Putamen (tissue), 1 donor: ENCODE results near the gene SLC26A4.

Experiments used
- DNase-seq: peaks from one replicate; pipeline ENCODE4 v3.0.0-alpha.2; 2016; ENCODE audit warnings: low spot score

Gene SLC26A4

DNA sequence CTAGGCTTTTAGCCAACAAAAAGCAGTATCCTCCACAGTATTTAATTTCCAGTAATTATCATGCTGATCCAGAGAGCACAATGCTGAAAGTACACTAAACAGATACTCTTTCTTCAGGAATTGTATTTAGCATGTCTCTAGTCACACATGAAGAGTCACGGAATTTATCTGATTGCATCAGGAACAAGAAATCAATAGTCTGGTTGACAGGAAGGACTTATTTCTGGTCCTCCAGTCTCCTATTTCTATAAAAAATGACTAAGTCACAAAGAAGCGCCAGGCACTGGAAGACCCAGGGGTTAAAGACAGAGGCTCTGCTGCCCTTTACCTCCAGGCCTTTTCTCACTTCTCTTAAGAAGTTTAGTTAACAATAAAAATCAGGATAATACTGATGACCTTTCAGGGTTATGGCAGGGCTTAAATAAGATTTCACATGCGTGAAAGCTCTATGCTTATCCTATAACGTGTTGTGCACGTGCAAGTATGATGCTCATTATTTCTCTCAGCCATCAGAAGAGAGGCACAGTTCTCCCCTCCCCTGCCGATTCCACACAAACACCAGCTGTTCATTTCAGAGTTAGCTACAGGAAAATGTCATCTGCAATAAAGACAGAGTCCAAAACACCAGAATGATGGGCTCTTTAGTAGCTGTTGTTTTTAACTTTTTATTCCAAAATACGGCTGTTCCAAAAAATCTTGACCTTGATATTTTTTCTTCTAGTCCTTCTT is 36.9 kb downstream of the SLC26A4 start:
- no peak for DNase-seq

DNA sequence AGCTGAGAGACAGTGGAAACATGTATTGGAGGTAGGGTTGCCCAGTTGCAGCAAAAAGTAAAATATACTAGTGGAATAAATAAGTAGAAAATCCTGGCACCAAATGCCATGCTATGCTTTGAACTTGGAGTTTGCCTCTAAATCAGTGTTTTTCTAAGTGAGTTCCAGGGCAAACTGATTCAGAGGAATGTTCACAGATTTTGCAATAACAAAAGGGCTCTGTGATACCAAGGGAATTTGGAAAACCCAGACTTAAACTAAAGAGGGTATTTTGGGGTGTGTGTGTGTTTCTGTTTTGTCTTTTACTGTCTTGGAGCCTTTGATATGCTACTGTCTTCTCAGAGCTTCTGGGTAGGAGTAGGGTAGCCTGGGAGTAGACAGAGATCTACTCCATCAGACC is 39.9 kb downstream of the SLC26A4 start:
- DNase-seq = no peak

DNA sequence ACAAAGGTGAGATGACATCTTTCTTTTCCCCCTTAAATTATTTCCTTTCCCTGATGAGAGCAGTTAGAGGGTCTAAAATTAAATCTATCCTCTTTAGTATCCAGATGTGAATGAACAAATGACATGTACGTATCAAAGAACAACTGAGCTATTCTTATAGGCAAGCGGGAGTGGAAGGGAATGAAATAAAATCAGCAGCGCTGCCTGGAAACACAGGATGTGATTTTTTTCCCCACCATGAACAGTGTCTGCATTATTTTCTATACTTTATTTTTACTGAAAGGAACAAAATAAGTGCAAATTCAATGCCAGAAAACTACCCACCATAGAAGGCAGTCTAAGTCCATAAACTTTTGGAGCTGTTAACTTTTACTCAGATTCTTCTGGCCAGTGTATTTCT is 40.6 kb downstream of the SLC26A4 start:
- DNase-seq = no peak

DNA sequence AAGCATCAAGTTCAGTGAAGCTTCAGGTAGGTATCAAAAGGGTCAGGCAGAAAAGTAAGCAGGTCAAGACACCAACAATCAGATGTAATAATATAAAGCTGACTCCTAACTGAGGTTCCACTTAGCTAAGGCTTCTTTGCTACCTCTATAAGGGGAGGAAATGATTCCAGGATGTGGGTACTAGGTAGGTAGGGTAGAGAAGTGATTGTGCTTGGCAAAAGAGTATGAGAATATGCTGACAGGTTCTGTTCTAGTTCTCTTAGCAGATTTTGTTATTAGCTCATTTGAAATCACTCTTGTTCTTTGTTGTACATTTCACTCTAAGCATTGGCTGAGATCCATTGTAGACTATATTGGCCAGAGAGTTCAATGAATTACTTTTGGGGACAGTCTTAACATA is 42.6 kb downstream of the SLC26A4 start:
- DNase-seq = no peak

DNA sequence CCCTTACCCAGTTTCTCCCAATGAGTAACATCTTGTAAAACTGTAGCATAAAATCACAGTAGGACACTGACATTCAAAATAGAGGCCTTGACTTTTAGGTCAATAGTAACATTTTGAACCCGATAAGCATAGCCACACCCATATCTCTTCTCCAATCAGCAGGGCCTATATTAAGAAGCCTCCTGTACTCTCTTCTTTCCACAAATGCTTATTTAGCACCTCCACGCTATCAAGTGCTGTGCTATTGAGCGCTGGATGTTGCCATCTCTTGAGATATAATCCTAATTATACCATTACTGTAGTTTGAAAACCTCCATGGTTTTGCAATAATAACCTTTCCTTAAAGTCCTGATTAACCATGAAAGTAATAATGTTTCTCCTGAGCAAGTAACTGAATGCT is 43.2 kb downstream of the SLC26A4 start:
- no peak for DNase-seq

DNA sequence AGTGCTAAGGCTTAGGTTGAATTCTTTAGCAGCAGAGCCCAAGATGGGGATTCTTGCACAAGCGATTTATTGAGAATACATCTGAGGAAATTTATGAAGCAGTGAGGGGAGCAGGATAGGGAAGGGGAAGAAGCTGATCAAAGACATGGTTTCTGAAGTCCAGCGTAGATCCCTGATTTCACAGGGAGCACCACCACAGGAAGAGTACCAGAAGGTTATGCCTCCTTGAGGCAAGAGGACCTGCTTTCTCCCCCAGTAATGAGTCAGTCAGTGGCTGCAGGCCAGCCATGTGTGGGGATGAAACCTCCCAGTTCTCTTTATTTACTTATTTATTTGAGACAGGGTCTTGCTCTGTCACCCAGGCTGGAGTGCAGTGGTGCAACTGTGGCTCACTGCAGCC is 48.3 kb downstream of the SLC26A4 start:
- no peak for DNase-seq

DNA sequence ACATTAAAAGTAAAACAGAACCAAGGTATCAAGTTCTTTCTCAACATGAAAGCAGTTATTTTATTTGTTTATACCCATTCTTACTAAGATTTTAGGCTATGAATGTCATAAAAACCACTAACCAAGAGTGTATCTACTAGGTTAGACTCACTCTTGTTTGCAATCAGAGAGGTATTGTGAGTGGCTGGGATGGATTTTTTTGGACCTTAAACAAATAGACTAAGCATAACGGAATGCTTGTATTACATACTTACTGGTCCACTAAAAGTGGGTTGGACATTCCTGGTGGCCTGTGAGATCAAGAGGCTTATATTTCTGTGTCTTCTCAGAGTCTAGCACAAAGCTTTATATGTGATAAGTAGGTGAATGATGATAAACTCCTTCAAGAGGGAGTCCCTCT is 50.7 kb downstream of the SLC26A4 start:
- DNase-seq = no peak

DNA sequence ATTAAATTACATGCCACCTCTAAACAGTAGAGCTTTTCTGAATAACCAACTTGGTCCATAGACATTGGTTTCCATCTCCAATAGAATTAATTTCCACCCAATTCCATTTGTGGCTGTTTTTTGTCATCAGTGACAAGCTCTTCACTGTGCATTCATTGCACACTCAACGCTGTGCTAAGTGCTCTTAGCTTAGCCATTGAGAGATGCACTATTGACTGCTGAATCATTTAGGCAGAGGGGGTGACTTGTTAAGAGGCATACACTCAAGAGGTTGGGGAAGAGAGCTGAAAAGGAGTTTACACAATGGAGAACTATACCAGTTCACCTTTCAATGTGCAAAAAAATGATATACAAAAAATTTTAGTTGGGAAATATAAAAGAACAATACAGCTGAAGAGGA is 51.4 kb downstream of the SLC26A4 start:
- no peak for DNase-seq

DNA sequence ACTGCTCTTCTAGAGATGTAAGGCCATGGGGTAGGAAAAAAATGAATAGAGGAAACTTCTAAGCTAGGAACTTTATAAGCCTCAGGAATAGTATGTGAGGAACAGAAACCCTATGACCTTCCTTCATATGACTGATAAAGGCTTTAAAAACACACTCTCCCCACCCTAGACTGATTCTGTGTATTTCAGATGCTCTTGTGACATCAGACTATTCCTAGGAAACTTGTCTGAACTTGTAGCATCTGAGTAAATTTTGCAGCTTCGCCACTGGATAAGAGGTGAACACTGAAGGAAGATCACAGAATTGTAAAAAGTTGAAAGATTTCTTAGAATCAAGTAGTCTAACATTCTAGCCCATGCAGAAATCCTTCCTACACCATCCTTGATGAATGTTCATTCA is 52.3 kb downstream of the SLC26A4 start:
- no peak for DNase-seq

DNA sequence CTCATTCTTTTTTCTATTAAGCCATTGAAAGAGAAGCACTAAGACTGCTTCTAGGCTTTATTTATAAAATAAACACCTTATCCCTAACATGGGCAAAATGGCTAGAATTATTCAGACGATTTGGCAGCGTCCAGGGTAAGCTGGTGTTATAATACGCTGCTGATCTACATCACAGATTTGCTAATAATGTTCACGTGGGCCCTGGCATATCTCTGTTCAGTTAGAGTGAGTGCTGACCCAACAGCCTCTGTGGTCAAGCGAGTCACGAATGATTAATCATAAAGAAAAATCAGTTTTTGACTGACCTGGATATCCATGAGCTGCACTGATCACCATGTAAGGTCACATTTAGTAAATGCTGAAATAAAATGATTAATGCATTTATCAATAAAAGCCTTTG is 54.9 kb downstream of the SLC26A4 start:
- DNase-seq = no peak

DNA sequence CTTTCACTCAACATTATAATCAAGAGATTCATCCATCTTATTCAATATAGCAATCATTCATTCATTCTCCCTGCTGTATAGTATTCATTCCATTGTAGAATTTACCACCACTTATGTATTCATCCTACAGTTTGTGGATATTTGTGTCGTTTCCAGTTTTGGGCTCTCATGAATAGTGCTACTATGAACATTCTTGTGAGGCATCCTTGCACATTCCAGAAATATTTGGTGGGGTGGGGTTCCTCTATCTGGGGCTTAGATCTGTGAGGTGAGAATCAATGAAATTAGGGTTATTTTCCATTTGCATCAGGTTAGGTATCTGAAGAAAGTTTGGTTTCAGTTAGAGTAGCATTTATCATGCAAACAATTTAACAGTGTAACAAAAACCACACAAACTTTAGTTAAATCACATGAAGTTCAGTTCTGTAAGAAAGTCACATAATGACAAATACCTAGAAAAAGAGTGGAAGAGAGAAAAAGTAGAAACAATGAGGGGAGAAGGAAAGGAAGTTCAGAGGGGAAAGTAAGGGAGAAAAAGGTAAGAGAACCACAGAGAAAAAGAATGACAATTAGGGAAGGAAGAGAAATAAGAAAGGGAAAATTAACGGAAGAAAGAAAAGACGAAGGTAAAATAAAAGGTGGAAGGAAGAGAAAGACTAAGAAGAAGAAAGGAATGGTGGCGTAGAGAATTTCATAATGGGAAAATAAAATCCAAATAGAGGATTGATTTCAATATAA is 58.0 kb downstream of the SLC26A4 start:
- no peak for DNase-seq

DNA sequence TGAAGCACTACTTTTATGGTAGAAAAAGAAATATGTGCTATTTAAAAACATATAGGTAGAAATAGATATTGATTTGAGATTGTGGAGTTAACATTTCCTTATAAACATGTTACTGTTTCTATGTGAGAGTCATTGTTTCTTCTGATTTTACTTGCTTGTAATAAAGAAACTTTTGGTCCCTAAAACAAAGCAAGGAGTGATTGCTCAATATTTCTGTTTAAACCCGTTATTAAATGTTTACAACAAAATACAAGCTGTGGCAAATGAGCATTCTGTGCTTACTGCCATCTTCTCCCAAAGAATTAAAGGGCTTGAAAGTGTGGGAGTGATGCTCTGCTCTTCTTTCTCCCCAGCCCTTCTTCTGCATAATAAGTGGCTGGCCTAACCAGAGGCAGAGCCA is 60.7 kb downstream of the SLC26A4 start:
- no peak for DNase-seq

DNA sequence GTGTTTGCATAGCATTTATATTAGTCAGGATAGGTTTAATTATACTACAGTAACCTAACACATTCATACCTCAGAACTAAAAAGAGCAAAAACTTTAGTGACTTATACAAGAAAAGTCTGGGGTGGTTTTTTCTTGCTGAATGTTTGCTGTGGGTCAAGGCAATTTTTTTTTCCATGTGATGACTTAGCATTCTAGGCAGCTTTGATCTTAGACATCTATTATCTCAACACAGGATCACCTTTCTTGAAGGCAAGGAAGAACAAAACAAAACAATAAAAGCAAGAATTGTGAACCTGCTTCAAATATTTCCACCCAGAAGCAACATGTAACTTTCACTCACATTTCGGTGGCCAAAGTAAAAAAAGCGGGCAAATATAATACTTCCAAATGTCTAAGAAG is 62.6 kb downstream of the SLC26A4 start:
- no peak for DNase-seq

DNA sequence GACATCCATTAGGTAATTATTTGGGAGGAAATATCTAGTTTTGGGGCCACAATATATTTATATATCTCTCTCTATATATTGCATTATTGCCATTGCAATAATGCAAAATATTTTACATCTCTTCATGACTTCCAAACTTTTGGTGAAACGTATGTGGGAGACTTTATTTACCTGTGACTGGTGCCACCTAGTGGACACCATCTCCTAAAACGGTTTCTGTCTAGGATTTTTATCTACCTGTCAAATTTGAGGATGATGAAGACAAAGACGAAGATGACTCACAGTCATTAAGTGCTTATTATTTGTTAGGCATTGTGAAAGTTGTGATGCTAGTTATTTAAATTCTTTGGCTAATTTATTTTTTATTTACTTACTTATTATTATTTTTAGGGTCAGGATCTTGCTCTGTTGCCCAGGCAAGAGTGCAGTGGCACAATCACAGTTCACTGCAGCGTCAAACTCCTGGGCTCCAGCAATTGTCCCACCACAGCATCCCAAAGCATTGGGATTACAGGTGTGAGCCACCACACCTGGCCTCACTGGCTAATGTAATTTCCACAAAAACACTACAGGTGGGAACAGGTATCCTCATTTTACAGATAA is 64.6 kb downstream of the SLC26A4 start:
- peak; percentile 42 for DNase-seq

DNA sequence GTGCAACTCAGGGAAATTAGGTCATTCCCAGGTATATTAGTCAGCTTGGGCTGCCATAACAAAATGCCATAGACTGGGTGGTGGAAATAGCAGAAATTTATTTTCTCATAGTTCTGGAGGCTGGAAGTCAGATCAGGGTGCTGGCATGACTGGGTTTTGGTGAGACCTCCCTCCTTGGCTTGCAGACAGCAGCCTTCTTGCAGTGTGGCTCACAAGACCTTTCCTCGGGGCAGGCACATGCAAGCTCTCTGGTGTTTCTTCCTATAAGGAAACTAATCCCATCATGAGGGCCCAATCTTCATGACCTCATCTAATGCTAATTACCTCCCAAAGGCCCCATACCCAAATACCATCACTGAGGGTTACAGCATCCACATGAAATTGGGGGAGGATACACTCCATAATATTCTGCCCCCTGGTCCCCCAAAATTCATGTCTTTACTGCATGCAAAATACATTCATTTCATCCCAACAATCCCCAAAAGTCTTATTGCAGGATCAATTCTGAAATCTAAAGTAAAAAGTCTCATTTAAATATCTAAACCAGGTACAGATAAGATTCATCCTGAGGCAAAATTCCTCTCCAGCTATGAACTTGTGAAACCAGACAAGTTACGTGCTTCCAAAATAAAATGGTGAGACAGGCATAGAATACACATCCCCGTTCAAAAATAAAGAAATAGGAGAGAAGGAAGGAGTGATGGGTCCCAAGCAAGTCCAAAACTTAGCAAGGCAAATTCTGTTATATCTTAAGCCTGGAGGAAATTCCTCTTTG is 65.9 kb downstream of the SLC26A4 start:
- DNase-seq = no peak

DNA sequence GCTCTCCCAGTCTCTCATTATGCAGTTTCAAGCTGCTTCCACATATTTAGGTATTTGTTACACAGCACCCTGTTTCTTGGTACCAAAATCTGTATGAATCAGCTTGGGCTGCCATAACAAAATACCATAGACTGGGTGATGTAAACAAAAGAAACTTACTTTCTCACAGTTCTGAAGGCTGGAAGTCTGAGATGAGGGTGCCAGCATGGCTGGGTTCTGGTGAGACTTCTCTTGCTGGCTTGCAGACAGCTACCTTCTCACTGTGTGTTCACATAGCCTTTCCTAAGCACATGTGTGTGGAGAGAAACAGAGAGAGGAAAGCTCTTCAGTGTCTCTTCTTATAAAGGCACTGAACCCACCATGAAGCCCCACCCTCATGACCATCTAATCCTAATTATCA is 67.6 kb downstream of the SLC26A4 start:
- DNase-seq = no peak

DNA sequence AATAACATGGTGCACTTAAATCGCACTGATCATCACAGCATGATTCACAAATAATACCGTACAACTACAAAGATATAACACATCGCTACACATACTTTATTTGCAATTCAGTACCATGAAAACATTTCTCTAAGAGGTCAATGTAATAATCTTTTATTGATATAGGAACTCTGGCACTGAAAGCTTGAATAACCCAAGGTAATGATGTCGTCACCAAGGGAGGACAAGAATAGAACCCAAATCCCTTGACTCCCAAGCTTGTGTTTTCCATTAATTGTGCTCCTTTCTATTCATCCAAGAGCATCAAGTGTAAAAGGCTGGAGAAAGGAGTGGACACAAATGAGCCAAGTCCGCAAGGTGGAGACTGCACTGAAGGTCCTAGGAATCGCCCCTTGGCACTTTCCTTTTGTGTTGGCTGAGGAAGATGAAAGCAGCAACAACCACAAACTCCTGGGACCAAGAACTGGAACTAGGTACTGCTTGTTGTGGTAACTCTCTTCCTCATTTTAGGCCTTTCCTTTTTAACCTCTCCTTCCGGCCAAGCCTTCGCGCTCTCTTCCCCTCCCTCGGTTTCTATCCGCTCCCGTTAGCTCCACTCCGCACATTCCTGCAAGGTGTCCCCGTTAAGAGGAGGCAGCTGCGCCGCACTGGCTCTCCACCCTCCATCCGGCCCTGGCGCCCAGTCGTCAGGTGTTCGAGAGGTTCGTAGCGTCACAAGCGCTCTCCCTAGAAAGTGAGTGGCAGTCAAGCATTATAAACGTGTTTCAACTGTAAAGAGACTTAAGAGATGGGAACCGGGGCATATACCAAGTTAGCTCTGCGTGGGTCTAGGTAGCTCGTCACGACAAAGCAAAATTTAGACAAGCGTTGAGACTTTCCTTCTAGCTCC is 82.3 kb downstream of the SLC26A4 start:
- no peak for DNase-seq

DNA sequence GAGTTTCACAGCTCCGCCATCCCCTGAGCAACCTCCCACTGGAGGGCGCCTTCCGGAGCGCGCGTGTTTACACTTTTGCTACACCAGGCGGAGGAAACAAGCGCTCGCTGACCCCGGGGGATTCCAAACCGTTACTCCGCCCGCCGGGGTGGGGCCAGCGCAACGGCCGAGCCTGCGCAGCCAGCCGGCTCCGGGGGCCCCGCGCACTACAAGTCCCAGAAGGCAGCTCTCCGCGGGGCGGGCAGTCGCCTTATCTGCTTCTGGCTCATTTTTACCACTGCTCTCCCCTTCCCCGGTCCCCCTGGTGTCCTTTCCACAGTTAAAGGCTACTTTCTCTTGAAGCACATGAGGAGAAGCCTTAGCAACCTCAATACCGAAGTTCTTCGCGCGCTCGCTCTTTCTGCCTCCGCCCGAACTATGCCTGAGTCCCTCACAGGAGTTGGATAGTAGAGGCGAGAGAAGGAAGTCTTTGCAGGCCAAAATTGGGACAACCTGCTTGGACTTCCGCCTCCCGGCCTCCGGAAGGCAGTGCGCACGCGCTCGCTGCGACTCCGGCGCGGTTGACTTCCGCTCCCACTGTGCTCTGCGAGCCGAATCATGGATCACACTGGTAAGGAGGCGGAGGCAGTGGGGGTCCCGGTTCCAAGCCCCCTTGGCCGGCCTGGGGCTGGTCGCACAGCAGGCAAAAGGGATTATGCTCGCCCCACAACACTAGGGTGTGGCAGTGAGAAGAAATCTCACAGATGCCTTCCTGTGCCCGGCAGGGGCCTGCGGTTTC is 83.1 kb downstream of the SLC26A4 start, which contains the start of gene CBLL1:
CBLL1 (plus strand) TSS at position 576 of the 778 bp plus-strand sequence; CDS start at position 598, 22 bp downstream.
- peak; percentile 98 for DNase-seq

DNA sequence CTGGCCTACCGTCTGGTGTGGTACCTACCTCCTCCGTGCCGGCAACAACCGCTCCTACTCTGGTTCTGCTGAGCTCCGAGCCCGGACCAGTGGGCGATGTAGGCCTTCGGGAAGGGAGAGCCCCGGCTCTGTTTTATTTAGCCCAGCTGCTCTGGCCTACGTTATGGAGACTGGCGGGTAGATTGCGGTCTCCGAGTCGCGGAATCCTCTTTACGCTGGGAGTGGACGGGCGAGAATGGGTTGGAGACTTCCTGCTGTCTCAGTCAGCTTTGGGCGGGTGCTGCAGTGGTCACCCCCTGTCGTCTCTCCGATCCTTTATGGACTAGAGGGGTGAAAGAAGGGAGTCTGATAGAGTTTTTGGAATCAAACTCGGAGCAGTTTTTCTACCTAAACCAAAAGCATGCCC is 83.7 kb downstream of the SLC26A4 start:
- no peak for DNase-seq

DNA sequence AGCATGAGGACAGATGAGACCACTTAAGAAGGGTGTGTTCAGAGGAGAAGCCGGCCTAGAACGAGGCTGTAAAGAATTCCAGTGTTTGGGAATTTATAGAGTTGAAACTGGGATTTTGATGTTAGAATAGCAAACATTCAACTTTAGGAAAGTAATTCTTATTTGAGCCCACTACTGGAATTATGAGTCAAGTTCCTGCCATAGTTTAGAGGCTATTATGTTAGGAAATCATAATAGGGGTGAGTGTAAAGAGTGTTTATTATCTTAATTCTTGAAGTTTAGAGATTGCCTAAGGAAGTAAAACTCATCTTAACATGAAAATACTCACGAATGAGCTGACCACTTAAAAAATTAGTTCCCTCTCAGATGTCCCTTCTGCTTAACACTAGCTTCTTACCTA is 85.4 kb downstream of the SLC26A4 start:
- DNase-seq = no peak

DNA sequence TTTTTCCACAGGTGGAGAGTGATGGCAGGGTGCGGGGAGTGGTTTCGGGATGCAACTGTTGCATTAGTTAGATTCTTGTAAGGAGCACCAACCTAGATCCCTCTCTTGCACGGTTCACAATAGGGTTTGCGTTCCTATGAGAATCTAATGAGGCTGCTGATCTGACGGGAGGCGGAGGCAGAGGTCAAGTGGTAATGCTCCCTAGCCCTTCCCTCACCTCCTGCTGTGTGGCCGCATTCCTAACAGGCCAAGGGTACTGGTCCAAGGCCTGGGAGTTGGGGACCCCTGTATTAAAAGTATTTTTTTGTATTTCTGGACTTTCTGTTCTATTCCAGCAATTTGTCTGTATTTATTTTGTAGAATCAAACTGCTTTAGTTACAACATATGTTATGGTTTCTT is 90.5 kb downstream of the SLC26A4 start:
- DNase-seq = no peak
